ENCODE results near the gene SLC29A2.

The SLC29A2 gene

GRCh38 chr11:66412110-66412509 lies 40.5 kb upstream of the SLC29A2 start:
- no peaks in the 10 kb centered on the region for H3K36me3 ChIP-seq
- H3K9me3 ChIP-seq, result no peaks in the 10 kb centered on the region
- no peak overlapping the region for H3K27ac ChIP-seq
- H3K4me1 ChIP-seq (ENCODE audit: control insufficient read depth in 1 of 2, insufficient read depth in 1 of 2, low read depth in 1 of 2, low read length in 1 of 2), result peaks cover 3 to 6% of the 10 kb centered on the region in 2 experiments
- H3K27me3 ChIP-seq, result peaks cover 88% of the 10 kb centered on the region
- no peak for TF ChIP-seq CTCF (IDR thresholded peaks at IDR 0.05)
- H3K4me3 ChIP-seq (ENCODE audit: low read depth in 1 of 2, low read length in 1 of 2), result no peak overlapping the region

GRCh38 chr11:66411323-66411722 lies 39.8 kb upstream of the SLC29A2 start:
- Histone ChIP-seq H3K9me3 (no peaks in the 10 kb centered on the region), H3K27me3 (peaks cover 87% of the 10 kb centered on the region), H3K27ac (no peak overlapping the region), H3K4me3 (ENCODE audit: low read depth in 1 of 2, low read length in 1 of 2) (no peak overlapping the region), H3K36me3 (no peaks in the 10 kb centered on the region), H3K4me1 (ENCODE audit: control insufficient read depth in 1 of 2, insufficient read depth in 1 of 2, low read depth in 1 of 2, low read length in 1 of 2) (peaks cover 3 to 6% of the 10 kb centered on the region in 2 experiments)
- no peak for TF ChIP-seq CTCF (IDR thresholded peaks at IDR 0.05)

GRCh38 chr11:66410191-66410590 lies 38.6 kb upstream of the SLC29A2 start:
- no peaks in the 10 kb centered on the region for H3K9me3 ChIP-seq
- H3K4me1 ChIP-seq (ENCODE audit: control insufficient read depth in 1 of 2, insufficient read depth in 1 of 2, low read depth in 1 of 2, low read length in 1 of 2), result peaks cover 3 to 6% of the 10 kb centered on the region in 2 experiments
- H3K27me3 ChIP-seq, result peaks cover 87% of the 10 kb centered on the region
- H3K36me3 ChIP-seq, result no peaks in the 10 kb centered on the region
- no peak overlapping the region for H3K27ac ChIP-seq
- no peak for TF ChIP-seq CTCF (IDR thresholded peaks at IDR 0.05)
- no peak overlapping the region for H3K4me3 ChIP-seq (ENCODE audit: low read depth in 1 of 2, low read length in 1 of 2)

- peaks cover 3 to 6% of the 10 kb centered on the region in 2 experiments for H3K4me1 ChIP-seq (ENCODE audit: control insufficient read depth in 1 of 2, insufficient read depth in 1 of 2, low read depth in 1 of 2, low read length in 1 of 2)
- no peak overlapping the region for H3K4me3 ChIP-seq (ENCODE audit: low read depth in 1 of 2, low read length in 1 of 2)
- H3K27ac ChIP-seq, result no peak overlapping the region
- peaks cover 87% of the 10 kb centered on the region for H3K27me3 ChIP-seq
- H3K9me3 ChIP-seq, result no peaks in the 10 kb centered on the region
- no peaks in the 10 kb centered on the region for H3K36me3 ChIP-seq
- no peak for TF ChIP-seq CTCF (IDR thresholded peaks at IDR 0.05)
Observed at GRCh38 chr11:66409226-66409625, 37.7 kb upstream of the SLC29A2 start.

- no peak overlapping the region for H3K27ac ChIP-seq
- no peaks in the 10 kb centered on the region for H3K36me3 ChIP-seq
- TF ChIP-seq CTCF (IDR thresholded peaks at IDR 0.05), result peak; percentile 100
- peaks cover 3 to 6% of the 10 kb centered on the region in 2 experiments for H3K4me1 ChIP-seq (ENCODE audit: control insufficient read depth in 1 of 2, insufficient read depth in 1 of 2, low read depth in 1 of 2, low read length in 1 of 2)
- no peaks in the 10 kb centered on the region for H3K9me3 ChIP-seq
- peaks cover 87% of the 10 kb centered on the region for H3K27me3 ChIP-seq
- H3K4me3 ChIP-seq (ENCODE audit: low read depth in 1 of 2, low read length in 1 of 2), result peak overlapping the region in 1 of 2 experiments; percentile 18
Observed at GRCh38 chr11:66408488-66409214, 37.1 kb upstream of the SLC29A2 start.
